ENCODE results near the gene KRTAP1-3.
A peak's percentile ranks its signal among the peaks of the same experiment; 100 is the strongest.
"Not testable (repeated sequence)": the region's sequence is repeated elsewhere in the genome, so short reads cannot be mapped to it uniquely, and the experiment has no call there.

The KRTAP1-3 gene

GRCh38 chr17:41064301-41064700 is 29.6 kb upstream of the KRTAP1-3 start:
- FAIRE-seq (no peak), DNase-seq (ENCODE audit: insufficient read length) (no peak)
- TF ChIP-seq POLR2AphosphoS5 (IDR thresholded peaks at IDR 0.05; ENCODE audit: low read depth, low read length) (no peak), POLR2A (IDR thresholded peaks at IDR 0.05; ENCODE audit: low read depth, low read length) (no peak), TAF1 (IDR thresholded peaks at IDR 0.05; ENCODE audit: borderline replicate concordance, low read depth, low read length) (no peak)

- TF ChIP-seq TAF1 (IDR thresholded peaks at IDR 0.05; ENCODE audit: borderline replicate concordance, low read depth, low read length) (no peak), POLR2A (IDR thresholded peaks at IDR 0.05; ENCODE audit: low read depth, low read length) (no peak), POLR2AphosphoS5 (IDR thresholded peaks at IDR 0.05; ENCODE audit: low read depth, low read length) (no peak)
- no peak for FAIRE-seq
Measured at GRCh38 chr17:41063449-41063848, 28.8 kb upstream of the KRTAP1-3 start.

GRCh38 chr17:41061964-41062363 is 27.3 kb upstream of the KRTAP1-3 start:
- DNase-seq (ENCODE audit: insufficient read length) (no peak), FAIRE-seq (no peak)
- TF ChIP-seq POLR2A (IDR thresholded peaks at IDR 0.05; ENCODE audit: low read depth, low read length): no peak

More at GRCh38 chr17:41063449-41063848, 28.8 kb upstream of the KRTAP1-3 start:
- DNase-seq (ENCODE audit: insufficient read length): no peak

GRCh38 chr17:41060052-41060604 is 25.5 kb upstream of the KRTAP1-3 start, which contains the start of gene KRTAP2-3:
Gene KRTAP2-3 (minus strand): TSS chr17:41060114. CDS start chr17:41060050, 64 bp downstream.
- TF ChIP-seq POLR2A (IDR thresholded peaks at IDR 0.05; ENCODE audit: low read depth, low read length) (no peak), POLR2AphosphoS5 (IDR thresholded peaks at IDR 0.05; ENCODE audit: low read depth, low read length) (no peak), TAF1 (IDR thresholded peaks at IDR 0.05; ENCODE audit: borderline replicate concordance, low read depth, low read length) (no peak)
- DNase-seq (ENCODE audit: insufficient read length): no peak
- FAIRE-seq: no peak

- DNase-seq (ENCODE audit: insufficient read length); FAIRE-seq: not testable (repeated sequence)
Measured at GRCh38 chr17:41059276-41060051, 24.8 kb upstream of the KRTAP1-3 start.

DNA sequence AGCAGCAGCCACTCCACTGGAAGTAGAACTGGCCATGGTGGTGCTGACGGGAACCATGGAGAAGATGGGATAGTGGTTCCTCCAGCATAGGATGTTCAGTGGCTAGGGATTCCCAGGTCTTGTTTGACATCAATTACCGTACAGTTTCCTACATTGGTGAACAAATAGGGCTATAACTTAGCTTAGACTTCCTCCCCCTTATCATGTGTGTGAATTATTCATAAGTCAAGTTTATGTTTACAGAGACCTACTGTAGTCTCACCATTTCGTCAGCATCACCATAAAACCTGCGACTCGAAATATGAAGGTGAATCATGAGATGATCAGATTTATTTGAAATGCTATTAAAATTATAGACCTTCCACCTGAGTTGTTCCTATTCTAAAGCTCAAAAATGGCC is 24.1 kb upstream of the KRTAP1-3 start:
- FAIRE-seq (no peak), DNase-seq (ENCODE audit: insufficient read length) (no peak)
- TF ChIP-seq TAF1 (IDR thresholded peaks at IDR 0.05; ENCODE audit: borderline replicate concordance, low read depth, low read length) (no peak), POLR2A (IDR thresholded peaks at IDR 0.05; ENCODE audit: low read depth, low read length) (no peak), POLR2AphosphoS5 (IDR thresholded peaks at IDR 0.05; ENCODE audit: low read depth, low read length) (no peak)

GRCh38 chr17:41057547-41057946 is 22.9 kb upstream of the KRTAP1-3 start:
- DNase-seq (ENCODE audit: insufficient read length) (no peak), FAIRE-seq (peak; percentile 21)
- TF ChIP-seq TAF1 (IDR thresholded peaks at IDR 0.05; ENCODE audit: borderline replicate concordance, low read depth, low read length) (no peak), POLR2A (IDR thresholded peaks at IDR 0.05; ENCODE audit: low read depth, low read length) (no peak), POLR2AphosphoS5 (IDR thresholded peaks at IDR 0.05; ENCODE audit: low read depth, low read length) (no peak)

DNA sequence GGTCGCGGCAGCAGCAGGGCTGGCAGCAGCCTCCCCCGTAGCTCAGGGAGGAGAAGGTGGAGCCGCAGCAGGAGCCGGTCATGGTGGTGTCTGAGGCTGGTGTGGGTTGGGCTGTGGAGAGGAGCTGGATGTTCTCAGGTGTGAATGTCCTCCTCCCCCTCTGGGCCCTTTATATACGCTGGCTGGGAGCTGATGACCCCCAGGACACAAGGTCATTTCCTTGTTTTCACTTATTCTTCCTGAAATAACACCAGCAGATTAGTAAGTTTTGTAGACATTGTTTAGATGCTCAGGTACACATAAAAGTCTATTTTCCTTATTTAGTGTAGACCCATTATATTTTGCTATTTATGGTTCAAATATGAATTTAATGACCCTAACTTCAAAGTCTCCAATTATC is 20.5 kb upstream of the KRTAP1-3 start, which contains the start of gene KRTAP2-2:
KRTAP2-2 (minus strand) TSS at position 101 of the 400 bp plus-strand sequence; CDS start at position 82, 19 bp downstream.
- not testable (repeated sequence) for DNase-seq (ENCODE audit: insufficient read length); FAIRE-seq

- not testable (repeated sequence) for FAIRE-seq; DNase-seq (ENCODE audit: insufficient read length)
Measured at GRCh38 chr17:41054556-41054955, 19.9 kb upstream of the KRTAP1-3 start.

- FAIRE-seq (no peak), DNase-seq (ENCODE audit: insufficient read length) (no peak)
- TF ChIP-seq POLR2AphosphoS5 (IDR thresholded peaks at IDR 0.05; ENCODE audit: low read depth, low read length): no peak
- TF ChIP-seq POLR2A (IDR thresholded peaks at IDR 0.05; ENCODE audit: low read depth, low read length): no peak
- no peak for TF ChIP-seq TAF1 (IDR thresholded peaks at IDR 0.05; ENCODE audit: borderline replicate concordance, low read depth, low read length)
Measured at GRCh38 chr17:41054025-41054424, 19.4 kb upstream of the KRTAP1-3 start.

DNA sequence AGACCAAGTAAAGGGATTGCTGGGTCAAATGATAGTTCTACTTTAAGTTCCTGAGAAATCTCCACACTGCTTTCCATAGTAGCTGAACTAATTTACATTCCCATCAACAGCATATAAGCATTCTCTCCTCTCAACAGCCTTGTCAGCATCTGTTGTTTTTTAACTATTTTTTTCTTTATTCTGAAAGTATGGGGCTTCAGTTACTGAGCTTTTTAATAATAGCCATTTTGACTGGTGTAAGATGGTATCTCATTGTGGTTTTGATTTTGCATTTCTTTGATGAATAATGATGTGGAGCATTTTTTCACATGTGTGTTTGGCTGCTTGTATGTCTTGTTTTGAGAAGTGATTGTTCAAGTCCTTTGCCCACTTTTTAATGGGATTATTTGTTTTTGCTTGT is 17.9 kb upstream of the KRTAP1-3 start:
- no peak for TF ChIP-seq POLR2A (IDR thresholded peaks at IDR 0.05; ENCODE audit: low read depth, low read length)
- no peak for TF ChIP-seq POLR2AphosphoS5 (IDR thresholded peaks at IDR 0.05; ENCODE audit: low read depth, low read length)
- no peak for TF ChIP-seq TAF1 (IDR thresholded peaks at IDR 0.05; ENCODE audit: borderline replicate concordance, low read depth, low read length)
- no peak for FAIRE-seq
- no peak for DNase-seq (ENCODE audit: insufficient read length)

DNA sequence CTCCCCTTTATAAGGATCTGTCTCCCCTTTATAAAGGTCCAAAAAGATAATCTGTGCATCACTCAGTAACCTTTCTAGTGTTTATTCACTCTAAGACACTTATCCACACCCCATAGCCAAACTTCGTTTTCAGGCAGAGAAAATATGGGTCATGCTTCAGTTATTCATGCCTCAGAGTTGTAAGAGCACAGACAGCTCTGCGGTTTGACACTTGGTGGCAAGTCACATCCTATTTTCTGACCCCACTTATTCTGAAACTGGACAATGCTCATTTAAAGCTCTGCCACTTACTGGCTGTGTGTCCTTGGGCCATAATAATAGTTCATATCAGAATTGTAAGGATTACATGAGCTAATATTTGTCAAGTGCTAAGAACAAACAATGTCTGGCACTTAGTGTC is 14.4 kb upstream of the KRTAP1-3 start:
- TF ChIP-seq POLR2A (IDR thresholded peaks at IDR 0.05; ENCODE audit: low read depth, low read length) (no peak), TAF1 (IDR thresholded peaks at IDR 0.05; ENCODE audit: borderline replicate concordance, low read depth, low read length) (no peak), POLR2AphosphoS5 (IDR thresholded peaks at IDR 0.05; ENCODE audit: low read depth, low read length) (no peak)
- DNase-seq (ENCODE audit: insufficient read length): no peak
- no peak for FAIRE-seq

- FAIRE-seq (no peak), DNase-seq (ENCODE audit: insufficient read length) (no peak)
- no peak for TF ChIP-seq POLR2A (IDR thresholded peaks at IDR 0.05; ENCODE audit: low read depth, low read length)
- TF ChIP-seq TAF1 (IDR thresholded peaks at IDR 0.05; ENCODE audit: borderline replicate concordance, low read depth, low read length): no peak
- TF ChIP-seq POLR2AphosphoS5 (IDR thresholded peaks at IDR 0.05; ENCODE audit: low read depth, low read length): no peak
Measured at GRCh38 chr17:41048441-41048840, 13.8 kb upstream of the KRTAP1-3 start.

GRCh38 chr17:41046735-41047465 is 12.2 kb upstream of the KRTAP1-3 start, which contains the start of gene KRTAP2-1:
Gene KRTAP2-1 (minus strand): TSS chr17:41047316. CDS start chr17:41047267, 49 bp downstream.
- not testable (repeated sequence) for DNase-seq (ENCODE audit: insufficient read length); FAIRE-seq
